Measurements from ENCODE around the gene UGT1A7.

Gene UGT1A7

GRCh38 chr2:233780771-233781170 lies 99.1 kb downstream of the UGT1A7 start:
- TF ChIP-seq, protein P1, sequence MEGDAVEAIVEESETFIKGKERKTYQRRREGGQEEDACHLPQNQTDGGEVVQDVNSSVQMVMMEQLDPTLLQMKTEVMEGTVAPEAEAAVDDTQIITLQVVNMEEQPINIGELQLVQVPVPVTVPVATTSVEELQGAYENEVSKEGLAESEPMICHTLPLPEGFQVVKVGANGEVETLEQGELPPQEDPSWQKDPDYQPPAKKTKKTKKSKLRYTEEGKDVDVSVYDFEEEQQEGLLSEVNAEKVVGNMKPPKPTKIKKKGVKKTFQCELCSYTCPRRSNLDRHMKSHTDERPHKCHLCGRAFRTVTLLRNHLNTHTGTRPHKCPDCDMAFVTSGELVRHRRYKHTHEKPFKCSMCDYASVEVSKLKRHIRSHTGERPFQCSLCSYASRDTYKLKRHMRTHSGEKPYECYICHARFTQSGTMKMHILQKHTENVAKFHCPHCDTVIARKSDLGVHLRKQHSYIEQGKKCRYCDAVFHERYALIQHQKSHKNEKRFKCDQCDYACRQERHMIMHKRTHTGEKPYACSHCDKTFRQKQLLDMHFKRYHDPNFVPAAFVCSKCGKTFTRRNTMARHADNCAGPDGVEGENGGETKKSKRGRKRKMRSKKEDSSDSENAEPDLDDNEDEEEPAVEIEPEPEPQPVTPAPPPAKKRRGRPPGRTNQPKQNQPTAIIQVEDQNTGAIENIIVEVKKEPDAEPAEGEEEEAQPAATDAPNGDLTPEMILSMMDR (IDR thresholded peaks at IDR 0.05; ENCODE audit: control insufficient read depth, insufficient read depth, low read depth, low read length, missing control alignments), result no peak
- no peak overlapping the region for H3K4me3 ChIP-seq (ENCODE audit: control insufficient read depth, low read depth, low read length)
- DNase-seq (ENCODE audit: low read depth), result no peak

DNA sequence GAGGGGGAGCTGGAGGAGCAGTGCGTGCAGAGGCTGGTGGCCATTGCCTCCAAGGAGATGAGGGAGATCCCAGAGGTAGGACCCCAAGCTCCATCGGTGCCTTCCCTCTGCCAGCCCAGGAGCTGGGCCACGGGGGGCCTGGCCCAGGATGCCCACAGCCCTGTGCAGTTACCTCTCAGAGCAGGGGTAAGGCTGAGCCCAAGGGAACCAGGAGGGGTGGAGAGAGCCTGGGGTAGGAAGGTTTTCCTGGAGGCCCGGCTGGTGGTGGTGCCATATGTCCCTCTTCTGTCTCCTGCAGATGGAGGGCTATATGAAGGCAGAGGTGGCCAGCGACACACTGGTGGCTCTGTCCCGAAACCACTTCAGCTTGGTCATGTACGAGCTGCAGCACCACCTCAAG lies 107.9 kb downstream of the UGT1A7 start:
- H3K4me3 ChIP-seq (ENCODE audit: control insufficient read depth, low read depth, low read length), result no peak overlapping the region
- no peak for DNase-seq (ENCODE audit: low read depth)
- TF ChIP-seq, protein P1 (IDR thresholded peaks at IDR 0.05; ENCODE audit: control insufficient read depth, insufficient read depth, low read depth, low read length, missing control alignments), result no peak

DNA sequence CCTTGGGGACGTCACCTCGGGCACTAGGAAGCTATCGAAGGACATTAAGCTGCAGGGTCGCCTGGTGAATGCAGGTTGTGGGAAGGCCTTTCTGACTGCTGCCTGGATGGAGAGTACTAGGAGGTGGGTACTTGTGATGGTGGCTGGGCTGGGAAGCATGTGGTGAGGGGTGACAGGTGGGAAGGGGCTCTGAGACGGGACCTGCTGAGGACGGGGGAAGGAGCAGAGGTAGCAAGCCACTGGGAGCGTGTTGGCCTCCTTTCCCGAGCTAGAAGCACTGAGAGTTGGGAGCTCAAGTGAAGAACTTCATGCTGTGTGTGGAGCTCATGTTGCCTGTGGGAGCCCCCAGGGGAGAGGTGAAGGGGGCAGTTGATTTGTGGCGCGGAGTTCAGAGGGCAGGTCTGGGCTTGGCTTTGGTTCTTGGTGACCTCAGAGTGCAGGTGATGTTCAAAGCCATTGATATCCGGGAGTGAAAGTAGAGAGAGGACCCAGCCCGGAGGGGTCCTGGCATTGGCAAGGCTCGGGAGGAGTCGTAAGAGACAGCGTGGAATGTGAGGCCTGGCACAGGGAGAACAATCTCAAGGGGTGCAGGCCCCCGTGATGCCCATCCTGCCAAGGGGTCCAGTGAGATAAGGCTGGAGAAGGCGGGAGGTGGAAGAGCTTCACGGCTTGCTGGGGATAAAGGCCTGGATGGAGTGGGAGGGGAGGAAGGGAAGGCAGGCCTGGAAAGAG lies 109.6 kb downstream of the UGT1A7 start:
- DNase-seq (ENCODE audit: low read depth), result no peak
- TF ChIP-seq, protein P1 (IDR thresholded peaks at IDR 0.05; ENCODE audit: control insufficient read depth, insufficient read depth, low read depth, low read length, missing control alignments), result no peak
- no peak overlapping the region for H3K4me3 ChIP-seq (ENCODE audit: control insufficient read depth, low read depth, low read length)

- TF ChIP-seq, protein P1 (IDR thresholded peaks at IDR 0.05; ENCODE audit: control insufficient read depth, insufficient read depth, low read depth, low read length, missing control alignments), result no peak
- no peak overlapping the region for H3K4me3 ChIP-seq (ENCODE audit: control insufficient read depth, low read depth, low read length)
- no peak for DNase-seq (ENCODE audit: low read depth)
Measured at GRCh38 chr2:233791883-233792329, 110.2 kb downstream of the UGT1A7 start.

DNA sequence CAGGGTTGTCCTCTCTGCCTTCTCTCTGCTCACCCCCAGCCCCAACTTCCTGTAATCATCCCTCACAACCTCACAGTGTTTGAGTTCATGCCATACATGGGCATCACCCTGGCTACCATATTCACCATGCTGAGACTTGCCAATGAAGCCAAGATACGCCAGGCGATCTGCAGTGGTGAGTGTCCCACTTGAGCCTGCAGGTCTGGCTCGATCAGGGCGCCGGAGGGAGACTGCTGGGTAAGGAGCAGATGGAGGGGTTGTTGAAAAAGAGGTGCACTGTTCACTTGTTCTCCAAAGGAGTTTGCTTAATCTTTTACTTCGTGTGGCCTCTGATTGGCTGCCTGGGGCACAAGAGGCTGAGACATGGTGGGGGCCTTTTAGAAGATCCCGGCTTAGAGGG lies 111.0 kb downstream of the UGT1A7 start:
- TF ChIP-seq, protein P1 (IDR thresholded peaks at IDR 0.05; ENCODE audit: control insufficient read depth, insufficient read depth, low read depth, low read length, missing control alignments), result no peak
- H3K4me3 ChIP-seq (ENCODE audit: control insufficient read depth, low read depth, low read length), result no peak overlapping the region
- no peak for DNase-seq (ENCODE audit: low read depth)

GRCh38 chr2:233793465-233794127 lies 111.9 kb downstream of the UGT1A7 start:
- TF ChIP-seq, protein P1 (IDR thresholded peaks at IDR 0.05; ENCODE audit: control insufficient read depth, insufficient read depth, low read depth, low read length, missing control alignments), result no peak
- DNase-seq (ENCODE audit: low read depth), result no peak
- H3K4me3 ChIP-seq (ENCODE audit: control insufficient read depth, low read depth, low read length), result no peak overlapping the region
